Stimulated activated CD8-positive, alpha-beta memory T cell treated with anti-CD3 and anti-CD28 coated beads, Interleukin-4, amount 100 ng/mL, for 4 hours (primary cell): ENCODE data around the gene PKD1.

ENCODE experiments used
- DNase-seq, 2 donors: peaks; one replicate each; pipeline ENCODE4 v3.0.0-alpha.2; 2020; ENCODE audit warnings: low read depth in 2 of 2, low spot score in 1 of 2

PKD1 gene

GRCh38 chr16:2170587-2171435 is 35.1 kb upstream of the PKD1 start:
- no peak for DNase-seq

DNA sequence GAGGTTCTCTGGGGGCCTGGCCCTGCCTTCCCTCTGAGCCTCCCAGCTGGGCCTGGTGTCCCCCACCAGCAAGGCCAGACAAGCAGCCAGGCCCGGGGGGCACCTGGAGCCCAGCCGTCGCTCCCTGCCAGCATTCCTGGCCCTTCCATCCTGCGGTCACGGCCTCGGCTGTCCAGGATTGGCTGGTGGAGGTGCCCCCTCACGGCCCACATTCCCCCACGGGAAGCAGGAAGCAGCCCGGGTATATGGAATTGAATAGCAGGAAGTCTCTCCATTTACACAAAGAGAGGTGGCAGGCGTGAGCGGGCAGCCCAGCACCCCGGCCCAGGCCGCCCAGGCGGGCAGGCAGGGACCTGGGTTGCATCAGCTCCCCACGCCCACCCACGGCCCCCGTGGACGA is 34.4 kb upstream of the PKD1 start:
- DNase-seq: no peak

DNA sequence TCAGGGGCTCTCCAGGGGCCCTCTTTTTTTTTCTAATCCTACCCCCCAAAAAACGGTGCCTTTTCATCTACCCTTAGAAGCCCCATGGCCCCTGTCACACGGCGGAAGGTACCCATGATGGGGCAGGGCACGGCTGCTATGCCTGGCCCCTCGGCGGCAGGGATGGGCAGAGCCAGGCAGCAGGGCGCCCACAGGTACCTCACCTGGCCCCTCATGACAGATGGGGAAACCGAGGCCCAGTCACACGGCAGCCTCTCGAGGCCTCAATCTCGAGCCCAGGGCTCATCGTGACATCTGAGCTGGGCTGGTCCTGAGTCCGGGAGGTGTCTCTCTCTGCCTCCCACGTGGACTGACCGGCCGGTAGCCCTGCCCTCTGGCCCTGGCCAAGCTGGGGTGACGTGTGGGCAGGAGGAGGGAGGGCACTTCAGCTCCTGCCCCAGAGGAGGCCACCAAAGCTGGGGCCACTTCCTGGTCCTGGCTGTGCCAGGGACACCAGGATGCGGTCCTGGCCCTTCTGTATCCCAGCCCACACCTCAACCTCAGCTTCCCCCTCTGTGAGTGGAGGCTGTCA is 31.5 kb upstream of the PKD1 start:
- DNase-seq: no peak

DNA sequence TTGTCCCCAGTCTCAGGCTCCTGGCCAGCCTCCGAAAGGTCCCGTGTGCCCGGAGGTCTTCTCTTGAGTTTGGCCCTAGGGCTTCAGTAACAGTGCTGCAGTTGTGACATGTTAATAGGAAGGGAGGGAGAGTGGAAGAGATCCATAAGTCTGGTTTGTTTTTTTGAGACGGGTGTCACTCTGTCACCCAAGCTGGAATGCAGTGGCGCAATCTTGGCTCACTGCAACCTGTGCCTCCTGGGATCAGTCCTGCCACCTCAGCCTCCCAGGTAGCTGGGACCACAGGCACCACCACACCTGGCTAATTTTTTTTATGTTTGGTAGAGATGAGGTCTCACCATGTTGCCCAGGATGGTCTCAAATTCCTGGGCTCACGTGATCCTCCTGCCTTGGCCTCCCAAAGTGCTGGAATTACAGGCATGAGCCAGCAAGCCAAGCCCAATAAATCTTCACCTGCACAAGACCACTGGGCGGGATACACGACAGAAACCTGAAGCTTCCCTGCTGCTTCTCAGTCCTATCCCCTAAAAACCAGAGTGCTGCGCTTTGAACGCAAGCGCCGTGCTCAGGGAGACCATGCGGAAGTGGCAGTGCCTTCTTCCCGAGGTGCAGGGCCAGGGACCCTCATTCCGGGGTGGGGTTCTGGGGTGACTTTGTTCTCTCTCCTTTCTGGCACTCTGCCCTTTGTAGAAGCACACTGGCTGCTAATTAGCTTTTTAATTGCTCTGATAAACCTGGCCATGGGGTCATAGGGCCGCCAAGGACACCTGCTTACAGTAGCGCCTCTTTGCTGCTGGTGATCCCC is 30.8 kb upstream of the PKD1 start:
- DNase-seq: no peak

GRCh38 chr16:2165861-2166260 is 30.2 kb upstream of the PKD1 start:
- DNase-seq: no peak

- no peak for DNase-seq
Observed at GRCh38 chr16:2163211-2163881, 27.6 kb upstream of the PKD1 start.

DNA sequence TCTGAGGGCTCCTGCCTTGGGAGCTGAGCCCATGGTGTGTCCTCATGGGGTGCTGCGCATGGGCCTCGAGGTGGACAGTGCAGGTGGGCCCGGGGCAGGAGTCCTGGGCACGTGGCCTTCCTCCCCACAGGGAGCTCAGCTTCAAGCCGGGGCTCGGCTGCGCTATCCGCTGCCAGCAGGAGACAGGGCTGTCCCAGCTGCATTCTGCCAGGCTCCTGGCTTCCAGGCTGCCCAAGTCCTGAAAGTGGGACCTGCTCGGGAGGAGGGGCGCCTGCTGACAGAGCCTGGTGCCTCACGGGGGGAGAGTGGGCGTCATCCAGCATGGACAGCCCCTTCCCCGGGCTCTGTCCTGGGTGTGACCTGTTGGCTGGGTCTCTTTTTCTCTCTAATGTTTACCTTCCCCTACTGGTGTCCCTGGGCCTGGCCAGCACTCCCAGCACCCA is 27.0 kb upstream of the PKD1 start:
- no peak for DNase-seq

GRCh38 chr16:2161911-2162310 is 26.2 kb upstream of the PKD1 start:
- no peak for DNase-seq

GRCh38 chr16:2160915-2161551 is 25.3 kb upstream of the PKD1 start:
- DNase-seq: no peak

DNA sequence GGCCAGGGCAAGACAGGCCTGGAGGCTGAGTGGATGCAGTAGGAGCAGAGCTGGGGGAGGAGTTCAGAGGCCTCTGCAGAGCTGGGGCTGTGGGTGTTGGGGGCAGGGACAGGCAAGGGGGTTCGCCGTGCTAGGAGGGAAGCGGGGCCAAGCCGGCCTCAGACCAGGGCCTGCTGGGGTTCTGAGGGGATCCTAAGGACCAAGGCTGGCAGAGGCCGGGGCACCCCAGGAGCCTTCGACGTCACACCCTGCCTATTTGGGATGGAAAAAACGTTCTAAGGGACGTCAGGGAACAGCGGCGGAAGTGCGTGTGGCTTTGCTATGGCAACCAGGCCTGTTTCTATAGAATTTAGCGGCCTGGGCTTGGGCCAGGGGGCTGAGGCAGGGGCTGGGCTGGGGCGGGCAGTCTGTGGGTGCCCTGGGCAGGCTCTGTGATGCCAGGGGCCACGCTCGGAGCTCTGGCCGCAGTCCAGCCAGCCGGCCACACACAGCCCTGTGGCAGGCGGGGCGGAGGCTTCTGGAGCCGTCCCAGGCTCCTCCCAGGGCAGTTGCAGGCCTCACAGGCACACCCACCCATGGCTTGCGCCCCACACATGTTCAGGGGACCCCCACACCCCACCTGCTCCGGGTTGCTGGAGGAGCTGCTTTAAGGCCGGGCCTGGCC is 23.6 kb upstream of the PKD1 start:
- no peak for DNase-seq

- no peak for DNase-seq
Observed at GRCh38 chr16:2158262-2158638, 22.6 kb upstream of the PKD1 start.

DNA sequence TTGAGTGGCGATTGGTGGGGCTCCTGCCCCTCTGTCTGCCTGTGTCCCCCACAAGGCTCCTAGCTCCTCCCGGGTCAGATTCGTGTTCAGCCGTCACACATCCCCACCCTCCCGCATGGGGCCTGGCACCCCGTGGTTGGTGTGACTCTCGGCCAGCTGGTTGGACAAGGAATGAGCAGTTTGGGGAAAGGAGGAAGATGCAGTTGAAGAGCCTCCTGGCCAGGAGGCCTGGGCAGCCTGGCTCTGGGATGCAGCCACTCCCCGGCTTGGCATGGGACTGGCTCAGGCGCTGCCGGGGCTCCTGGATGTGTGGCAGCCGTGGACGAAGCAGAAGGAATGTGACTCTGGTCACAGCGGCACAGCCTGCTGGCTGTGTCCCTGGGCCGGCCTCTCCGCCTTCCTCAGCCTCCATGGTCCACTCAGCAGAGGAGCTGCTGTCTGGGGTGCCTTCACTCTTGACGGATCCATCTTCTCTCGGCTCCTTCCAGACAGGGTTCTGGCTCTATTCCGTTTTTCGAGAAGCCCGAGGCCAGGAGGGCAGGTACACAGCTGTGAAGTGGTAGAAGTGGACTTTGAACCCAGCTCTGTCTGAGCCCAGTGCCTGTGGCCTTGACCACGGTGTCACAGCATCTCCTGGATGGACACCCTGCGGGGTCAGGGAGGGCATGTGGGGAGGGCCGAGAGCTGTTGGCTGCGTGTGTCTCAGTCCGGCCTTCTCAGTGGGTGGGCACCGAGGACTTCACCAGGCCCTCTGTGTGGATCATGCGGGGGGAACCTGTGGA is 22.0 kb upstream of the PKD1 start:
- no peak for DNase-seq

GRCh38 chr16:2156849-2157224 is 21.1 kb upstream of the PKD1 start:
- no peak for DNase-seq

GRCh38 chr16:2155977-2156848 is 20.5 kb upstream of the PKD1 start:
- DNase-seq: no peak

DNA sequence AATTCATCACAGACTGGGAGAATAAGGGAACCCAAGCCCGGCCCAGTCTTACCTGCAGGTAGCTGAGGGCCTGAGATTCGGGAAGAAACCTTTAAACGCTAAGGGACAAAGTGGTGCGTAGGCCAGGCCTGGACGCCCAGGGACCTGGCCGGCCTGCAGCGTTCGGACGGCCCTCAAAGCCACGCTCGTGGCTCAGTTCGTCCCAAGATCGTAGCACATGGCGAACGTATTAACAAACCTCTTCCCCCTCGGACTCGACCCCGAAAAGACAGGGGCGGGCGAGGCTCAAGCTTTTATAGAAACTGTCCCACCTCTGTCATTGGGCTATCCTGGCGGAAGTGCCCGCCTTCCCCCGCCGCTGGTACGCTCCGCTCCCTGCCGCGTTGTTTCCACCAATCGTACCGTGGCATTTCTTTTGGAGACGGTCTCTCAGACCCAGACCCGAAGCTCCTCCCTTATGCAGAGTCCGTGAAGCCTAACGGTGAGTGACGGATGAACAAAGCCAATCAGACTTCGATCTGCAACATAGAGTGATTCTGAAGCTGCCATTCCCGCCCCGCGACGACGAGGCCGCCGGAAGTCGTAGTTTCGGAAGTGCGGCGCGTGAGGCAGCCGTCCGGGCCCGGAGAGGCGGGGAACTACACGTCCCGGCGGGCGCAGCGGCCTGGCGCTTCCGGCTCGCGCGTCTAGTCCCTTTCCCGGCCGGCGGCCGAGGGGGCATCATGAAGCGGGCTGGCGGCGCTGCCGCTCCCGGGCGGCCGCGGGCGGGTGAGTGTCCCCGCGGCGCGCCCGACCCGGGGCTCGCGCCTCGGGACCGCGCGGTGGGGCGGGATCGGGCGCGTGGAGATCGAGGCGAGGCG is 19.6 kb upstream of the PKD1 start, which contains the start of gene TRAF7:
Gene TRAF7 (plus strand): TSS at position 692 of the 860 bp plus-strand sequence. CDS start 8,139 bp downstream, outside the sequence.
- peak; percentile 89 to 93 for DNase-seq

GRCh38 chr16:2154533-2155090 is 18.9 kb upstream of the PKD1 start:
- DNase-seq: no peak
